Ecto neural progenitor cell (in vitro differentiated cells): Measurements from ENCODE around the gene MDH2.
"Not testable (repeated sequence)": the region's sequence is repeated elsewhere in the genome, so short reads cannot be mapped to it uniquely, and the experiment has no call there.

ENCODE experiments used
- DNase-seq: peaks from one replicate; pipeline ENCODE4 v3.0.0-alpha.2; 2018; ENCODE audit warnings: low spot score

MDH2 gene

GRCh38 chr7:76047305-76047810, 548 bp upstream of the MDH2 start:
- no peak for DNase-seq

GRCh38 chr7:76048668-76048988, 722 bp downstream of the MDH2 start:
- no peak for DNase-seq

GRCh38 chr7:76049295-76049694, 1.4 kb downstream of the MDH2 start:
- DNase-seq, result no peak

GRCh38 chr7:76050545-76050944, 2.6 kb downstream of the MDH2 start:
- no peak for DNase-seq

GRCh38 chr7:76051840-76052239, 3.9 kb downstream of the MDH2 start:
- DNase-seq, result no peak

- DNase-seq, result not testable (repeated sequence)
Observed at GRCh38 chr7:76052681-76053080, 4.8 kb downstream of the MDH2 start.

GRCh38 chr7:76053461-76053860, 5.6 kb downstream of the MDH2 start:
- no peak for DNase-seq

- no peak for DNase-seq
Observed at GRCh38 chr7:76054123-76055120, 6.5 kb downstream of the MDH2 start.

GRCh38 chr7:76056241-76056640, 8.3 kb downstream of the MDH2 start:
- DNase-seq, result no peak

- DNase-seq, result no peak
Observed at GRCh38 chr7:76057103-76057812, 9.4 kb downstream of the MDH2 start.

- DNase-seq, result no peak
Observed at GRCh38 chr7:76057813-76058145, 9.9 kb downstream of the MDH2 start.

GRCh38 chr7:76058745-76059144, 10.8 kb downstream of the MDH2 start:
- DNase-seq, result not testable (repeated sequence)

- no peak for DNase-seq
Observed at GRCh38 chr7:76060842-76061241, 12.9 kb downstream of the MDH2 start.

GRCh38 chr7:76062254-76062653, 14.3 kb downstream of the MDH2 start:
- no peak for DNase-seq

GRCh38 chr7:76063114-76063513, 15.2 kb downstream of the MDH2 start:
- no peak for DNase-seq

GRCh38 chr7:76063525-76063924, 15.6 kb downstream of the MDH2 start:
- DNase-seq, result no peak

GRCh38 chr7:76064208-76064970, 16.5 kb downstream of the MDH2 start:
- no peak for DNase-seq

GRCh38 chr7:76065016-76065612, 17.2 kb downstream of the MDH2 start:
- no peak for DNase-seq

- DNase-seq, result no peak
Observed at GRCh38 chr7:76066716-76067503, 19.0 kb downstream of the MDH2 start.

GRCh38 chr7:76069238-76069638, 21.3 kb downstream of the MDH2 start:
- DNase-seq, result no peak
